Tibial artery (tissue), 4 donors: ENCODE data around the gene RGS2.
A peak's percentile ranks its signal among the peaks of the same experiment; 100 is the strongest.

Experiments
- DNase-seq, 2 donors: peaks; one replicate each; pipeline ENCODE4 v3.0.0-alpha.2; 2019
- H3K27ac ChIP-seq, 2 donors: fragments of 200-600 bp; sonication (generic) in 1 of 2; 1 replicate in 1 of 2; 2 replicates in 1 of 2; pipeline ENCODE4 v1.5.1; 2018 to 2019; ENCODE audit warnings: mild to moderate bottlenecking in 1 of 2
- H3K27me3 ChIP-seq, 2 donors: fragments of 200-600 bp; sonication (generic) in 1 of 2; one replicate each; pipeline versions ENCODE4 v1.5.1 to v1.6.0; 2016 to 2019
- H3K36me3 ChIP-seq, 3 donors: fragments of 200-600 bp; sonication (generic) in 2 of 3; one replicate each; pipeline ENCODE4 v1.5.1; 2016 to 2019; ENCODE audit warnings: mild to moderate bottlenecking in 2 of 3
- H3K4me1 ChIP-seq, 4 donors: fragments of 200-600 bp; sonication (generic) in 2 of 4; 1 replicate in 3 of 4; 2 replicates in 1 of 4; pipeline ENCODE4 v1.5.1; 2016 to 2019
- H3K4me3 ChIP-seq, 2 donors: fragments of 200-600 bp; sonication (generic) in 1 of 2; 1 replicate in 1 of 2; 2 replicates in 1 of 2; pipeline ENCODE4 v1.5.1; 2018 to 2019; ENCODE audit warnings: mild to moderate bottlenecking in 2 of 2
- H3K9me3 ChIP-seq, 3 donors: fragments of 200-600 bp; sonication (generic) in 1 of 3; one replicate each; pipeline ENCODE4 v1.5.1; 2016 to 2019
- intact Hi-C: fragments of 100-400 bp; cut with DNase I; formaldehyde crosslinking; loops from one replicate; pipeline ENCODE4 v1.15.0; 2023; ENCODE audit warnings: low total_unique reads
- TF ChIP-seq, protein P1 (sequence below), 2 experiments: fragments of 200-600 bp in 1 of 2; fragments of 450-650 bp in 1 of 2; IDR thresholded peaks; one replicate each; pipeline ENCODE4 v1.5.1; 2017 to 2019; ENCODE audit warnings: antibody characterized with exemption in 2 of 2, mild to moderate bottlenecking in 1 of 2, moderate library complexity in 1 of 2

Gene RGS2

DNA sequence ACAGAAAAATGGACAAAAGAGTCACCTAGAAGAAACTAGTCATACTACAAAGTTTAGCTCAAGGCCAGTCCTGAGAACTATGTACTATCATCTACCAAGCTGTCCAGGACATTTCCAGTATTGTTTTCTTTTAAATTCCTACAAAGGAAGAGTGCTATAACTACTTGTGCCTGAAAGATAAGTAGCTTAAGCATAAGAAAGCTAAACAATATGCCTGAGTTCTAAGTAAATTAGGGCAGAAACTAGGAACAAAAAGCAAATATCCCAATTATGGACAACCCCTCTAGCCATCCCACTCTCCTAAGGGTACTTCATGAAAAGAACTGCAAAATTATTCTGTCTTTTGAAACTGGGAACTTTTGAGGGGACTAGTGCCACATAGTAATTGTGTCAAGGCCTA, 5.3 kb upstream of the RGS2 start:
- Histone ChIP-seq H3K27ac (no peak overlapping the region), H3K27me3 (no peaks in the 10 kb centered on the region), H3K36me3 (no peaks in the 10 kb centered on the region), H3K9me3 (no peaks in the 10 kb centered on the region), H3K4me3 (no peak overlapping the region), H3K4me1 (peaks cover 0 to 12% (median 4%) of the 10 kb centered on the region in 4 donors)
- no peak for DNase-seq
- intact Hi-C loops: loop anchor here (10.0 kb wide), 2 partner anchors 101 to 329 kb away; no protein-coding TSS in a partner anchor
- TF ChIP-seq, protein P1, sequence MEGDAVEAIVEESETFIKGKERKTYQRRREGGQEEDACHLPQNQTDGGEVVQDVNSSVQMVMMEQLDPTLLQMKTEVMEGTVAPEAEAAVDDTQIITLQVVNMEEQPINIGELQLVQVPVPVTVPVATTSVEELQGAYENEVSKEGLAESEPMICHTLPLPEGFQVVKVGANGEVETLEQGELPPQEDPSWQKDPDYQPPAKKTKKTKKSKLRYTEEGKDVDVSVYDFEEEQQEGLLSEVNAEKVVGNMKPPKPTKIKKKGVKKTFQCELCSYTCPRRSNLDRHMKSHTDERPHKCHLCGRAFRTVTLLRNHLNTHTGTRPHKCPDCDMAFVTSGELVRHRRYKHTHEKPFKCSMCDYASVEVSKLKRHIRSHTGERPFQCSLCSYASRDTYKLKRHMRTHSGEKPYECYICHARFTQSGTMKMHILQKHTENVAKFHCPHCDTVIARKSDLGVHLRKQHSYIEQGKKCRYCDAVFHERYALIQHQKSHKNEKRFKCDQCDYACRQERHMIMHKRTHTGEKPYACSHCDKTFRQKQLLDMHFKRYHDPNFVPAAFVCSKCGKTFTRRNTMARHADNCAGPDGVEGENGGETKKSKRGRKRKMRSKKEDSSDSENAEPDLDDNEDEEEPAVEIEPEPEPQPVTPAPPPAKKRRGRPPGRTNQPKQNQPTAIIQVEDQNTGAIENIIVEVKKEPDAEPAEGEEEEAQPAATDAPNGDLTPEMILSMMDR (IDR thresholded peaks at IDR 0.05): no peak

DNA sequence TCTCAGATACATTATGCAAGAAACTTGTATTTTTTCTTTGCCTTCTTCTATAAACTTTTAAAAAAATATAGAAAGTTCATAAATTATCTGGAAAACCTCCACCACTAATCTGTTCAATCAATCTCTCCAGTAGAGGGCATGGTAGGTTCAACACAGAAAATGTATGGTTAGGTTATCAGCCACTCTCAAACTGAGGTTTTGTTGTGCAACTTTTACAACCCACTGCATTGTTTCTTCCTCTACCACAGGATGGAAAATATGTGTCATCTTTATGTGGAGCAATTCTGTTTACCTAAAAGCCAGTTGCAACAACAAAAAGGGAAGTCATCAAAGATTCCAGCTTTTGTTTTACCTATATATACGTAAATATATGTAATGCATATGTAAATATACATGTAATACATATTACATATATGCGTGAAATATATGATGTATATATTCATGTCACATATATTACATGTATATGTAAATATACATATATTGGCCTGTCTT, 3.0 kb upstream of the RGS2 start:
- intact Hi-C loops: loop anchor here (2.0 to 10.0 kb wide), 4 partner anchors 99 to 331 kb away; no protein-coding TSS in a partner anchor
- no peak for DNase-seq
- TF ChIP-seq, protein P1 (IDR thresholded peaks at IDR 0.05): peak; percentile 59 to 70
- no peaks in the 10 kb centered on the region for H3K27me3 ChIP-seq
- H3K27ac ChIP-seq: no peak overlapping the region
- no peak overlapping the region for H3K4me3 ChIP-seq
- H3K36me3 ChIP-seq: no peaks in the 10 kb centered on the region
- H3K4me1 ChIP-seq: peaks cover 0 to 14% (median 6%) of the 10 kb centered on the region in 4 donors
- H3K9me3 ChIP-seq: no peaks in the 10 kb centered on the region

DNA sequence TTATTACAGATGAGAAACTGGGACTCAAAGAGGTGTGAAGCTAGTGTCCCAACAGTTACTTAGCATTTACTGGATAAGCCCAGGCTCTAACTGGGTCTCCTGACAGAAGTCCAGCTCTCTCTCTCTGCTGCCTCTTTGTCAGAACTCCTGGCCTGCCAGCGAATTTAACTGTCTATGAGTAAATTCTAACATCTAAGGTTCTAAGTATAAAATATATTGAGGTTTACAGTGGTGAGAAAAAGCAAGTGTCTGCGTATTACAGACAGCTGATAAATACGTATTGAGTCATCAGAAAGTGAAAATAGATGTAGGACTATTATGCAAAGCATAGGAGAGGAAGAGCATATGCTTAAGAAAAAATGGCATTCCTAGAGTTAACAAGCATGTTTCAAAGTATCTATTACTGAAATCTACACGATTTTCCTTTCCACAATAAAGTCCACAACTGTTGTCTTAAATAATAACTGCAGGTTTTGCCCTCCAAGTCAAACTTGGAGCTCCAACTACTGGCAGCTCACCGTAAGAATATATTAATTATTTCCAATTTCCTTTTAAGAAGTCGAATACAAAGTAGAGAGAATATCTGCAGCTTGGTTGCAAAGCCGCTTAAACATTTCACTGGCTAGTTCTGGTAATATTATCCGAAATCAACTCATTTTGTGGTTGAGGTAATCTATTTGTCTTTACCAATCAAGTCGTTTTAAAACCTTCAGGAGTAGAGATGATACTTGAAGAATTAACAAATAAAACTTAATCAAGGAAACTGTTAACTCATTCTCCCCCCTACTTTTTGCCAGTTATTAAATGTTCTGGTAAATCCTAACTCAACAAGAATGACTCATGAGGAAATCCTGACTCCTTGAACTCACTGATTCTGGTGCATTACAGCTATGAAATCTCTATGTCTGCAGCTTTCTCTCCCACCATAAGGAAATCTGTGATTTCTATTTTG, 1.4 kb upstream of the RGS2 start:
- TF ChIP-seq, protein P1 (IDR thresholded peaks at IDR 0.05): peak in 1 of 2 experiments; percentile 7
- no peak for DNase-seq

DNA sequence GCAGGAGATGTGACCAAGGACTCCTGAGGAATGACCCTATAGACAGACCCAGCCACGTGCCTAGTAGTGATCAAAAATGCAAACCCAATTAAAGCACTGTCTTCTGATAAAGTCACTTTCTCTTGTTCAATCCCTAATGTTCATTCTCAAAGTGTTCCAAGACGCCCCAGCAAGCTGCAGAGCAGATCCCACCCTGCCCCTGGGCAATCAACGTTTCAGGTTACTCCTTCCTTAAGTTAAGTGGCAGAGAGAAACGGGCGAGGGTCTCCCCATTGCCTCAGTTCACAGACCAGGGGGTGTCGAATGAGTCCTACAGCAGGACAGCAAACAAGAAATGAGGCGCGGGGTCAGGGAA, 699 bp upstream of the RGS2 start:
- peaks cover 0 to 17% (median 8%) of the 10 kb centered on the region in 4 donors for H3K4me1 ChIP-seq
- peaks cover 0 to 8% (median 7%) of the 10 kb centered on the region in 3 donors for H3K36me3 ChIP-seq
- H3K9me3 ChIP-seq: no peaks in the 10 kb centered on the region
- peak overlapping the region; percentile 72 to 88 for H3K4me3 ChIP-seq
- intact Hi-C loops: loop anchor here (2.0 to 10.0 kb wide), 4 partner anchors 97 to 333 kb away; partner anchors contain the start of gene CDC73
- H3K27me3 ChIP-seq: no peaks in the 10 kb centered on the region
- H3K27ac ChIP-seq: peak overlapping the region; percentile 84 to 87
- TF ChIP-seq, protein P1 (IDR thresholded peaks at IDR 0.05): no peak
- DNase-seq: no peak

More for the DNA sequence above, 1.4 kb upstream of the RGS2 start:
- intact Hi-C loops: loop anchor here (2.0 to 10.0 kb wide), 4 partner anchors 97 to 333 kb away; partner anchors contain the start of gene CDC73
- H3K27ac ChIP-seq: peak overlapping the region; percentile 84 to 87
- no peaks in the 10 kb centered on the region for H3K9me3 ChIP-seq
- H3K36me3 ChIP-seq: peaks cover 0 to 8% (median 7%) of the 10 kb centered on the region in 3 donors
- H3K4me1 ChIP-seq: peaks cover 0 to 17% (median 8%) of the 10 kb centered on the region in 4 donors
- H3K4me3 ChIP-seq: peak overlapping the region; percentile 72 to 88
- H3K27me3 ChIP-seq: no peaks in the 10 kb centered on the region

DNA sequence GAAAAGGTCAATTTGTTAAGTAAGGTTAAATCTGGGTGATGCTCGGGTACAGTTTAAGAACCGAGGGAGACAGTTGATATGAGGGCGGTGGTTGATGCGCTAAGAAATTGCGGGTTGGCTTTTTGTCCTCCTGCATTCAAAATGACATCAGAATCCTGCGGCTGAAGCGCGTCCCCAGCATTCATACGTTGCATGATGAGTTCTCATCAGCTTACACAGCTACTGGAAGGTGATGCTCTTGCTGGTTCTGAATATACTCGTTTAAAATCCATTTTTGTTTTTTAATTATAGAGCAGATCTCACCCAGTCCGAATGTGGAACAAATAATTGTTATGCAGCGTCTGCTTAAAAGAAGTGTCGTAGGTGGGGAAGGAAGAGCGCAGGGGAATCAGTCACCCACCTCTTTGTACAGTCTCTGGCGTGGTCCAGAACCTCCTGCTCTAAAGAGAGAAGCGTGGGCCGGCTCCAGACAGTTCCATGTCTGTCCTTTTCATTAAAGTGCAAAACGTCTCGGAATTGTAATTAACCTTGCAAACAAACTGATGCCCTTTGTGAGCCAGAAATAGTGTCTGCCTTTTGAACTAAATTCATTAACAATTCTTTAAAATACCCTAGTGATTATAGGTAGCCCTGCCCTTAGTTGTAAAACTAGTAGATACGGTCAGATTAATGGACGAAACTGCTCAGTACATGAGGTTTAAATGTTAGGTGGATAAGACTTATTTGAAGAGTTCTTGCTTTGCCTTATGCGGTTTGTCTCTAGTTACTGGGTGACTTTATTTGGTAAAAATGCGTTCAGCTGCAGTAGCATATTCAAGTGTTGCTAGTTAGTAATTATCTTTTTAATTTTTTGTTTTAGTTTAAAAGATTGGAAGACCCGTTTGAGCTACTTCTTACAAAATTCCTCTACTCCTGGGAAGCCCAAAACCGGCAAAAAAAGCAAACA, 741 bp downstream of the RGS2 start:
- no peaks in the 10 kb centered on the region for H3K9me3 ChIP-seq
- peaks cover 0 to 24% (median 8%) of the 10 kb centered on the region in 4 donors for H3K4me1 ChIP-seq
- H3K36me3 ChIP-seq: peaks cover 0 to 8% (median 7%) of the 10 kb centered on the region in 3 donors
- H3K4me3 ChIP-seq: peak overlapping the region; percentile 72 to 88
- peak; percentile 37 to 74 for DNase-seq
- intact Hi-C loops: loop anchor here (2.0 to 10.0 kb wide), 4 partner anchors 95 to 335 kb away; partner anchors contain the start of gene CDC73
- TF ChIP-seq, protein P1 (IDR thresholded peaks at IDR 0.05): no peak
- H3K27me3 ChIP-seq: no peaks in the 10 kb centered on the region
- H3K27ac ChIP-seq: peak overlapping the region; percentile 84 to 87
